H9 (cell line): ENCODE results near the gene AGO3. TPM values are rescaled to one million over a fixed set of nuclear protein-coding genes. Genes with fewer than 3 reads are reported as not detected.

Source experiments
- DNase-seq: peaks from one replicate; pipeline ENCODE4 v3.0.0-alpha.2; 2017
- H2AFZ ChIP-seq: one replicate; pipeline ENCODE4 v1.6.1; 2013; ENCODE audit warnings: mild to moderate bottlenecking, low read length, control low read depth, moderate library complexity
- H2AK5ac ChIP-seq: 2 replicates; pipeline ENCODE4 v1.6.1; 2013; ENCODE audit warnings: low read length, control low read depth, mixed read lengths; ENCODE audit not compliant: insufficient read length
- H2BK120ac ChIP-seq: one replicate; pipeline ENCODE4 v1.6.1; 2013; ENCODE audit warnings: low read depth, mild to moderate bottlenecking, low read length, control low read depth, inconsistent platforms; ENCODE audit not compliant: poor library complexity, severe bottlenecking
- H2BK12ac ChIP-seq: 2 replicates; pipeline ENCODE4 v1.6.1; 2013; ENCODE audit warnings: low read length, control low read depth, mixed read lengths, low read depth; ENCODE audit not compliant: insufficient read length
- H2BK15ac ChIP-seq: 2 replicates; pipeline ENCODE4 v1.6.1; 2013; ENCODE audit warnings: low read depth, low read length, control low read depth
- H2BK20ac ChIP-seq: one replicate; pipeline ENCODE4 v1.6.1; 2013; ENCODE audit warnings: low read depth, mild to moderate bottlenecking, low read length, control low read depth, inconsistent platforms; ENCODE audit not compliant: poor library complexity, severe bottlenecking
- H2BK5ac ChIP-seq: 2 replicates; pipeline ENCODE4 v1.6.1; 2013; ENCODE audit warnings: low read length, control low read depth, mixed read lengths; ENCODE audit not compliant: insufficient read length
- H3K14ac ChIP-seq: 2 replicates; pipeline ENCODE4 v1.6.1; 2013; ENCODE audit warnings: low read length, control low read depth; ENCODE audit not compliant: insufficient read depth
- H3K18ac ChIP-seq: 2 replicates; pipeline ENCODE4 v1.6.1; 2013; ENCODE audit warnings: low read depth, mild to moderate bottlenecking, mixed read lengths, low read length, control low read depth; ENCODE audit not compliant: insufficient read length
- H3K23ac ChIP-seq: 2 replicates; pipeline ENCODE4 v1.6.1; 2013; ENCODE audit warnings: low read length, control low read depth, mixed read lengths, low read depth; ENCODE audit not compliant: insufficient read length
- H3K23me2 ChIP-seq: 2 replicates; pipeline ENCODE4 v1.6.1; 2013; ENCODE audit warnings: low read depth, mild to moderate bottlenecking, mixed read lengths, low read length, control low read depth; ENCODE audit not compliant: insufficient read length, poor library complexity, severe bottlenecking
- H3K27ac ChIP-seq: 2 replicates; pipeline ENCODE4 v1.5.1; 2013; ENCODE audit warnings: low read length, control low read depth, mixed read lengths, low read depth; ENCODE audit not compliant: insufficient read length
- H3K27me3 ChIP-seq: 2 replicates; pipeline ENCODE4 v1.6.1; 2013; ENCODE audit warnings: low read length, control low read depth, inconsistent platforms; ENCODE audit not compliant: insufficient read depth
- H3K4ac ChIP-seq: 2 replicates; pipeline ENCODE4 v1.6.1; 2013; ENCODE audit warnings: low read depth, mild to moderate bottlenecking, control low read depth, inconsistent platforms, low read length, moderate library complexity
- H3K4me1 ChIP-seq: 2 replicates; pipeline ENCODE4 v1.6.1; 2013; ENCODE audit warnings: low read length, control low read depth, inconsistent platforms; ENCODE audit not compliant: insufficient read depth
- H3K4me2 ChIP-seq: 2 replicates; pipeline ENCODE4 v1.6.1; 2013; ENCODE audit warnings: low read length, control low read depth, mixed read lengths; ENCODE audit not compliant: insufficient read length, insufficient read depth
- H3K56ac ChIP-seq: 2 replicates; pipeline ENCODE4 v1.6.1; 2013; ENCODE audit warnings: low read depth, mild to moderate bottlenecking, mixed read lengths, low read length, control low read depth; ENCODE audit not compliant: insufficient read length
- H3K79me1 ChIP-seq: 2 replicates; pipeline ENCODE4 v1.6.1; 2013; ENCODE audit warnings: low read depth, mild to moderate bottlenecking, moderate library complexity, low read length, control low read depth, inconsistent platforms; ENCODE audit not compliant: insufficient read depth, poor library complexity, severe bottlenecking
- H3K79me2 ChIP-seq: 2 replicates; pipeline ENCODE4 v1.6.1; 2013; ENCODE audit warnings: low read length, control low read depth, inconsistent platforms; ENCODE audit not compliant: insufficient read depth
- H3K9ac ChIP-seq: 2 replicates; pipeline ENCODE4 v1.6.1; 2013; ENCODE audit warnings: low read length, control low read depth, mixed read lengths; ENCODE audit not compliant: insufficient read length; ENCODE audit errors: extremely low read depth
- H3K9me3 ChIP-seq: one replicate; pipeline ENCODE4 v1.6.1; 2013; ENCODE audit warnings: low read depth, low read length, inconsistent platforms; ENCODE audit not compliant: control insufficient read depth
- H3T11ph ChIP-seq: one replicate; pipeline ENCODE4 v1.6.1; 2013; ENCODE audit warnings: mild to moderate bottlenecking, low read length, control low read depth, inconsistent platforms
- H4K20me1 ChIP-seq: one replicate; pipeline ENCODE4 v1.6.1; 2013; ENCODE audit not compliant: control insufficient read depth, insufficient read length, insufficient read depth
- H4K5ac ChIP-seq: 2 replicates; pipeline ENCODE4 v1.6.1; 2013; ENCODE audit warnings: low read depth, mild to moderate bottlenecking, mixed read lengths, low read length, control low read depth; ENCODE audit not compliant: insufficient read length
- H4K8ac ChIP-seq: replicated peaks from 2 replicates; pipeline ENCODE4 v1.6.1; 2013; ENCODE audit warnings: low read length, control low read depth, mixed read lengths, low read depth; ENCODE audit not compliant: insufficient read length
- H4K91ac ChIP-seq: 2 replicates; pipeline ENCODE4 v1.6.1; 2013; ENCODE audit warnings: low read depth, mild to moderate bottlenecking, moderate library complexity, mixed read lengths, low read length, control low read depth; ENCODE audit not compliant: insufficient read length
- H3K27ac Mint-ChIP-seq, 3 experiments: 2 replicates in 2 of 3; 3 replicates in 1 of 3; pipeline ENCODE4 v1.8.0; 2020 to 2021; ENCODE audit warnings: mixed read lengths in 3 of 3, mild to moderate bottlenecking in 1 of 3, moderate library complexity in 1 of 3
- H3K27me3 Mint-ChIP-seq: 2 replicates; pipeline ENCODE4 v1.8.0; 2021; ENCODE audit warnings: low read depth, mild to moderate bottlenecking, moderate library complexity, mixed read lengths
- H3K36me3 Mint-ChIP-seq, 3 experiments: 2 replicates in 2 of 3; 3 replicates in 1 of 3; pipeline ENCODE4 v1.8.0; 2020 to 2021; ENCODE audit warnings: low read depth in 3 of 3, mixed read lengths in 3 of 3; ENCODE audit not compliant: insufficient read depth in 1 of 3
- H3K4me1 Mint-ChIP-seq, 2 experiments: 2 replicates each; pipeline ENCODE4 v1.8.0; 2020; ENCODE audit warnings: mixed read lengths in 2 of 2
- H3K4me3 Mint-ChIP-seq, 2 experiments: 2 replicates in 1 of 2; 3 replicates in 1 of 2; pipeline ENCODE4 v1.8.0; 2020 to 2021; ENCODE audit warnings: mild to moderate bottlenecking in 2 of 2, mixed read lengths in 2 of 2, moderate library complexity in 1 of 2
- H3K9me3 Mint-ChIP-seq, 2 experiments: 2 replicates in 1 of 2; 3 replicates in 1 of 2; pipeline ENCODE4 v1.8.0; 2020; ENCODE audit warnings: mild to moderate bottlenecking in 2 of 2, mixed read lengths in 2 of 2, moderate library complexity in 1 of 2
- CTCF ChIP-seq: fragments of 200-600 bp; sonication (generic); conservative IDR thresholded peaks from 3 replicates; pipeline ENCODE4 v1.8.0; 2021; ENCODE audit warnings: antibody characterized with exemption, mild to moderate bottlenecking
- WGBS: extraction: QIAGEN DNeasy Blood & Tissue Kit; methylation state at CpG from one replicate; pipeline ENCODE4 v1.1.7; 2013; ENCODE audit warnings: missing lambda C conversion rate, low lambda C conversion rate, mixed read lengths; ENCODE audit not compliant: insufficient read length; ENCODE audit errors: extremely low coverage; 5-methylcytosine and 5-hydroxymethylcytosine counted together
- total RNA-seq: library from RNA; stranded (reverse); gene quantifications from 2 replicates; pipeline ENCODE4 v1.2.1, GENCODE V29; 2021

Gene AGO3
- total RNA-seq, 1 experiment from 2014 or later, result 27.0 TPM

- TF ChIP-seq CTCF, result no peak
- Histone ChIP-seq H3T11ph (no peak overlapping the region), H3K79me1 (no peaks in the 10 kb centered on the region), H3K14ac (no peak overlapping the region), H2BK20ac (no peak overlapping the region), H3K23ac (no peak overlapping the region), H4K20me1 (no peaks in the 10 kb centered on the region), H3K4me2 (no peak overlapping the region), H2BK15ac (no peak overlapping the region), H3K9me3 (no peaks in the 10 kb centered on the region), H3K18ac (no peak overlapping the region), H3K27me3 (no peaks in the 10 kb centered on the region), H3K79me2 (no peaks in the 10 kb centered on the region), H2BK120ac (no peak overlapping the region), H2BK5ac (no peak overlapping the region), H4K91ac (no peak overlapping the region), H2BK12ac (no peak overlapping the region), H3K4me1 (no peaks in the 10 kb centered on the region), H3K4ac (no peak overlapping the region), H4K5ac (no peak overlapping the region), H4K8ac (no peak overlapping the region), H2AK5ac (no peak overlapping the region), H3K9ac (no peak overlapping the region), H3K27ac (no peak overlapping the region), H3K23me2 (no peaks in the 10 kb centered on the region), H3K56ac (no peak overlapping the region), H2AFZ (no peak overlapping the region)
- no CpG with 5 or more reads among the region's 1 CpG for WGBS
- no peak overlapping the region for H3K4me3 Mint-ChIP-seq
- no peaks in the 10 kb centered on the region for H3K9me3 Mint-ChIP-seq
- H3K27ac Mint-ChIP-seq, result no peak overlapping the region
- no peaks in the 10 kb centered on the region for H3K4me1 Mint-ChIP-seq
- DNase-seq, result no peak
- H3K27me3 Mint-ChIP-seq, result no peaks in the 10 kb centered on the region
- peaks cover 7 to 22% (median 22%) of the 10 kb centered on the region in 3 experiments; a peak in 6 of 7 replicates for H3K36me3 Mint-ChIP-seq
Measured at GRCh38 chr1:35988237-35988636, 57.3 kb downstream of the AGO3 start.
